Astrocyte of the cerebellum (primary cell): Measurements from ENCODE around the gene HDGFL1.

Experiments used
- DNase-seq: peaks from one replicate; pipeline ENCODE4 v3.0.0-alpha.2; 2011; ENCODE audit warnings: low read depth
- H3K4me3 ChIP-seq: 2 replicates; pipeline ENCODE4 v1.5.1; 2011; ENCODE audit warnings: mild to moderate bottlenecking, low read depth, low read length, moderate library complexity
- CTCF ChIP-seq: IDR thresholded peaks from 2 replicates; pipeline ENCODE4 v1.5.1; 2012; ENCODE audit warnings: low read length, low read depth, moderate library complexity, mild to moderate bottlenecking; ENCODE audit errors: missing control alignments
- in situ Hi-C: cut with HindIII; loops from 2 replicates; pipeline ENCODE4 v1.10.0; 2017; ENCODE audit warnings: low sequenced_read_pairs

Gene HDGFL1

GRCh38 chr6:22558288-22558882 is 11.0 kb upstream of the HDGFL1 start:
- no peak for DNase-seq
- TF ChIP-seq CTCF = no peak
- H3K4me3 ChIP-seq = no peak overlapping the region
- in situ Hi-C loops = no loop called here

- H3K4me3 ChIP-seq = no peak overlapping the region
- TF ChIP-seq CTCF = no peak
- in situ Hi-C loops = no loop called here
- DNase-seq = no peak
Observed at GRCh38 chr6:22568854-22569253, 512 bp upstream of the HDGFL1 start.

- in situ Hi-C loops = no loop called here
- no peak for DNase-seq
- no peak overlapping the region for H3K4me3 ChIP-seq
- no peak for TF ChIP-seq CTCF
Observed at GRCh38 chr6:22570185-22570551, 802 bp downstream of the HDGFL1 start.

GRCh38 chr6:22575190-22575589 is 5.8 kb downstream of the HDGFL1 start:
- DNase-seq = no peak
- H3K4me3 ChIP-seq = no peak overlapping the region
- no peak for TF ChIP-seq CTCF
- in situ Hi-C loops = no loop called here

GRCh38 chr6:22579439-22579838 is 10.1 kb downstream of the HDGFL1 start:
- no peak for DNase-seq
- no peak for TF ChIP-seq CTCF
- in situ Hi-C loops = no loop called here
- no peak overlapping the region for H3K4me3 ChIP-seq

GRCh38 chr6:22580337-22580736 is 11.0 kb downstream of the HDGFL1 start:
- in situ Hi-C loops = no loop called here
- no peak for DNase-seq
- no peak overlapping the region for H3K4me3 ChIP-seq
- no peak for TF ChIP-seq CTCF
